ENCODE data around the gene PRR35. TPM values are rescaled to one million over a fixed set of nuclear protein-coding genes. Genes with fewer than 3 reads are reported as not detected.

Gene PRR35
- total RNA-seq, 1 donor from 2014 or later = not detected

GRCh38 chr16:540645-541340 is 19.4 kb upstream of the PRR35 start:
- Histone ChIP-seq H3K9me3 (no peaks in the 10 kb centered on the region), H3K27me3 (ENCODE audit: low read depth) (no peaks in the 10 kb centered on the region), H3K4me3 (no peak overlapping the region), H3K27ac (no peak overlapping the region), H3K36me3 (peaks cover 21% of the 10 kb centered on the region), H3K4me1 (no peaks in the 10 kb centered on the region)
- ATAC-seq (no peak), DNase-seq (no peak)
- TF ChIP-seq, protein P1, sequence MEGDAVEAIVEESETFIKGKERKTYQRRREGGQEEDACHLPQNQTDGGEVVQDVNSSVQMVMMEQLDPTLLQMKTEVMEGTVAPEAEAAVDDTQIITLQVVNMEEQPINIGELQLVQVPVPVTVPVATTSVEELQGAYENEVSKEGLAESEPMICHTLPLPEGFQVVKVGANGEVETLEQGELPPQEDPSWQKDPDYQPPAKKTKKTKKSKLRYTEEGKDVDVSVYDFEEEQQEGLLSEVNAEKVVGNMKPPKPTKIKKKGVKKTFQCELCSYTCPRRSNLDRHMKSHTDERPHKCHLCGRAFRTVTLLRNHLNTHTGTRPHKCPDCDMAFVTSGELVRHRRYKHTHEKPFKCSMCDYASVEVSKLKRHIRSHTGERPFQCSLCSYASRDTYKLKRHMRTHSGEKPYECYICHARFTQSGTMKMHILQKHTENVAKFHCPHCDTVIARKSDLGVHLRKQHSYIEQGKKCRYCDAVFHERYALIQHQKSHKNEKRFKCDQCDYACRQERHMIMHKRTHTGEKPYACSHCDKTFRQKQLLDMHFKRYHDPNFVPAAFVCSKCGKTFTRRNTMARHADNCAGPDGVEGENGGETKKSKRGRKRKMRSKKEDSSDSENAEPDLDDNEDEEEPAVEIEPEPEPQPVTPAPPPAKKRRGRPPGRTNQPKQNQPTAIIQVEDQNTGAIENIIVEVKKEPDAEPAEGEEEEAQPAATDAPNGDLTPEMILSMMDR (IDR thresholded peaks at IDR 0.05) = no peak
- intact Hi-C loops (cut with DNase I) = no loop called here

- Histone ChIP-seq H3K9me3 (no peaks in the 10 kb centered on the region), H3K4me1 (no peaks in the 10 kb centered on the region), H3K27ac (no peak overlapping the region), H3K36me3 (peaks cover 20% of the 10 kb centered on the region), H3K4me3 (no peak overlapping the region), H3K27me3 (ENCODE audit: low read depth) (no peaks in the 10 kb centered on the region)
- TF ChIP-seq, protein P1 (IDR thresholded peaks at IDR 0.05) = no peak
- no peak for DNase-seq
- intact Hi-C loops (cut with DNase I) = no loop called here
- no peak for ATAC-seq
Measured at GRCh38 chr16:543301-544164, 16.7 kb upstream of the PRR35 start.

- Histone ChIP-seq H3K9me3 (no peaks in the 10 kb centered on the region), H3K27me3 (ENCODE audit: low read depth) (no peaks in the 10 kb centered on the region), H3K36me3 (peaks cover 21% of the 10 kb centered on the region), H3K4me3 (no peak overlapping the region), H3K4me1 (no peaks in the 10 kb centered on the region), H3K27ac (no peak overlapping the region)
- TF ChIP-seq, protein P1 (IDR thresholded peaks at IDR 0.05) = no peak
- intact Hi-C loops (cut with DNase I) = no loop called here
- ATAC-seq = no peak
- DNase-seq = no peak
Measured at GRCh38 chr16:544517-544916, 15.7 kb upstream of the PRR35 start.

GRCh38 chr16:546909-547770 is 13.1 kb upstream of the PRR35 start:
- intact Hi-C loops (cut with DNase I) = no loop called here
- ATAC-seq (peak; percentile 66 to 72), DNase-seq (peak; percentile 78)
- Histone ChIP-seq H3K4me1 (no peaks in the 10 kb centered on the region), H3K27ac (no peak overlapping the region), H3K27me3 (ENCODE audit: low read depth) (no peaks in the 10 kb centered on the region), H3K36me3 (peaks cover 40% of the 10 kb centered on the region), H3K4me3 (no peak overlapping the region), H3K9me3 (no peaks in the 10 kb centered on the region)
- TF ChIP-seq, protein P1 (IDR thresholded peaks at IDR 0.05) = no peak

GRCh38 chr16:548586-548985 is 11.6 kb upstream of the PRR35 start:
- ATAC-seq (no peak), DNase-seq (no peak)
- TF ChIP-seq, protein P1 (IDR thresholded peaks at IDR 0.05) = no peak
- no peaks in the 10 kb centered on the region for H3K27me3 ChIP-seq (ENCODE audit: low read depth)
- no peak overlapping the region for H3K4me3 ChIP-seq
- H3K9me3 ChIP-seq = no peaks in the 10 kb centered on the region
- intact Hi-C loops (cut with DNase I) = no loop called here
- peaks cover 51% of the 10 kb centered on the region for H3K36me3 ChIP-seq
- H3K4me1 ChIP-seq = no peaks in the 10 kb centered on the region
- H3K27ac ChIP-seq = no peak overlapping the region

Data from lower lobe of right lung (tissue), 2 donors.